Stomach (tissue), 4 donors: ENCODE data around the gene TRDN.

Experiments
- EP300 ChIP-seq: sonication (generic); formaldehyde crosslinking; IDR thresholded peaks from one replicate; pipeline ENCODE4 v1.6.1; 2017; ENCODE audit warnings: antibody characterized with exemption
- POLR2A ChIP-seq, 4 donors: fragments of 450-650 bp; IDR thresholded peaks; one replicate each; pipeline ENCODE4 v1.6.1; 2016; ENCODE audit warnings: antibody characterized with exemption in 4 of 4, control low read depth in 2 of 4, mild to moderate bottlenecking in 1 of 4, moderate library complexity in 1 of 4
- TF ChIP-seq, protein P1 (sequence below), 7 experiments: fragments of 450-650 bp in 4 of 7; fragments of 200-600 bp in 3 of 7; sonication (generic) in 3 of 7; IDR thresholded peaks; one replicate each; pipeline ENCODE4 v1.5.1; 2016 to 2019; ENCODE audit warnings: antibody characterized with exemption in 7 of 7, control low read depth in 2 of 7, mild to moderate bottlenecking in 1 of 7

DNA sequence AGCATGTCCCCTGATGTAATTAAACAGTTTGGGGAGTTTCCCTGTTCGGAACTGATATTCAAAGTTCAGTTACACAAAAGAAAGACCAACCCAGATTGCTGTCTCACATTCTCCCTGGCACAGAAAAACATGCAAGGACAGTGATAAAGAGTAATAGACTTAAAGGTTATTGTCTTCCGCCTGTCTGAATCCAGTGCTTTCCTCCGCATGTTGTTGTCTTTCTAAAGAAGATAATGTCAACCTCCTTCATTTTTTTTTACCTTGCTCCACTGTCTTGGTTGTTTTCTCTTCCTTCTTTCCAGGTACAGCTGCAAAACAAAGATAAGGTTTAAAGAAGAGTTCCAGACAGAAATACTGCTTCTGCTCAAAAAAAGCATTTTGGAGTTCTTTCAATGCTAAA lies 284.5 kb downstream of the TRDN start:
- TF ChIP-seq, protein P1, sequence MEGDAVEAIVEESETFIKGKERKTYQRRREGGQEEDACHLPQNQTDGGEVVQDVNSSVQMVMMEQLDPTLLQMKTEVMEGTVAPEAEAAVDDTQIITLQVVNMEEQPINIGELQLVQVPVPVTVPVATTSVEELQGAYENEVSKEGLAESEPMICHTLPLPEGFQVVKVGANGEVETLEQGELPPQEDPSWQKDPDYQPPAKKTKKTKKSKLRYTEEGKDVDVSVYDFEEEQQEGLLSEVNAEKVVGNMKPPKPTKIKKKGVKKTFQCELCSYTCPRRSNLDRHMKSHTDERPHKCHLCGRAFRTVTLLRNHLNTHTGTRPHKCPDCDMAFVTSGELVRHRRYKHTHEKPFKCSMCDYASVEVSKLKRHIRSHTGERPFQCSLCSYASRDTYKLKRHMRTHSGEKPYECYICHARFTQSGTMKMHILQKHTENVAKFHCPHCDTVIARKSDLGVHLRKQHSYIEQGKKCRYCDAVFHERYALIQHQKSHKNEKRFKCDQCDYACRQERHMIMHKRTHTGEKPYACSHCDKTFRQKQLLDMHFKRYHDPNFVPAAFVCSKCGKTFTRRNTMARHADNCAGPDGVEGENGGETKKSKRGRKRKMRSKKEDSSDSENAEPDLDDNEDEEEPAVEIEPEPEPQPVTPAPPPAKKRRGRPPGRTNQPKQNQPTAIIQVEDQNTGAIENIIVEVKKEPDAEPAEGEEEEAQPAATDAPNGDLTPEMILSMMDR (IDR thresholded peaks at IDR 0.05) = no peak
- no peak for TF ChIP-seq POLR2A (IDR thresholded peaks at IDR 0.05)
- TF ChIP-seq EP300 = no peak
